K562 (cell line): ENCODE measurements around the gene ULBP2. TPM values are rescaled to one million over a fixed set of nuclear protein-coding genes. Genes with fewer than 3 reads are reported as not detected.

Experiments used
- ADNP ChIP-seq: fragments of 200-800 bp; sonication (Bioruptor generic); IDR thresholded peaks from 2 replicates; pipeline ENCODE4 v1.6.1; 2016; ENCODE audit warnings: missing genetic modification characterization, missing compliant biosample characterization
- AFF4 ChIP-seq: sonication (generic); formaldehyde crosslinking; IDR thresholded peaks from 2 replicates; pipeline ENCODE4 v1.8.0; 2023; ENCODE audit warnings: mild to moderate bottlenecking, missing genetic modification reagents
- ATF7 ChIP-seq: fragments of 450-650 bp; IDR thresholded peaks from 2 replicates; pipeline ENCODE4 v1.7.1; 2014; ENCODE audit warnings: mild to moderate bottlenecking, moderate library complexity
- E2F8 ChIP-seq: fragments of 450-650 bp; IDR thresholded peaks from 2 replicates; pipeline ENCODE4 v1.7.1; 2018; ENCODE audit warnings: mild to moderate bottlenecking, low read depth; ENCODE audit not compliant: partially characterized antibody
- FOSL1 ChIP-seq: fragments of 200-800 bp; sonication (Bioruptor generic); conservative IDR thresholded peaks from 2 replicates; pipeline ENCODE4 v1.6.1; 2016; ENCODE audit warnings: missing genetic modification characterization, missing compliant biosample characterization
- FOXP1 ChIP-seq: sonication (generic); formaldehyde crosslinking; IDR thresholded peaks from 2 replicates; pipeline ENCODE4 v1.8.0; 2022; ENCODE audit warnings: mild to moderate bottlenecking, missing genetic modification reagents
- HOXB6 ChIP-seq: fragments of 250-450 bp; sonication (Bioruptor Pico); IDR thresholded peaks from 2 replicates; pipeline ENCODE4 v1.5.1; 2022; ENCODE audit warnings: mild to moderate bottlenecking, borderline replicate concordance
- POLR2AphosphoS2 ChIP-seq: IDR thresholded peaks from 2 replicates; pipeline ENCODE4 v1.6.1; 2012; ENCODE audit warnings: low read length, improper control_type of control experiment
- SRSF9 ChIP-seq: fragments of 200-400 bp; formaldehyde crosslinking; IDR thresholded peaks from 2 replicates; pipeline ENCODE4 v1.6.1; 2017; ENCODE audit warnings: low read depth, low read length, borderline replicate concordance
- TBL1XR1 ChIP-seq, 2 experiments: IDR thresholded peaks; 2 replicates each; pipeline ENCODE4 v1.6.1; 2012; ENCODE audit warnings: improper control_type of control experiment in 2 of 2, low read length in 2 of 2, mild to moderate bottlenecking in 1 of 2
- TCFL5 ChIP-seq: fragments of 250-450 bp; sonication (Bioruptor Pico); conservative IDR thresholded peaks from 2 replicates; pipeline ENCODE4 v1.6.1; 2021; ENCODE audit warnings: mild to moderate bottlenecking, moderate library complexity, matching md5 sums
- USF1 ChIP-seq: sonication (generic); formaldehyde crosslinking; IDR thresholded peaks from 2 replicates; pipeline ENCODE4 v1.9.0; 2022; ENCODE audit warnings: mild to moderate bottlenecking, missing genetic modification reagents
- ZBTB12 ChIP-seq: fragments of 250-450 bp; sonication (Bioruptor Pico); IDR thresholded peaks from 2 replicates; pipeline ENCODE4 v1.4.0; 2020
- ZKSCAN3 ChIP-seq: fragments of 250-450 bp; sonication (Bioruptor Pico); IDR thresholded peaks from 2 replicates; pipeline ENCODE4 v1.4.0; 2020
- ZNF134 ChIP-seq: fragments of 250-450 bp; sonication (Bioruptor Pico); conservative IDR thresholded peaks from 2 replicates; pipeline ENCODE4 v1.4.0; 2020
- ZZZ3 ChIP-seq: fragments of 450-650 bp; IDR thresholded peaks from 2 replicates; pipeline ENCODE4 v1.6.1; 2016; ENCODE audit warnings: antibody characterized with exemption, mild to moderate bottlenecking, moderate library complexity
- polyA plus RNA-seq, 8 experiments: library from polyadenylated mRNA; depleted of rRNA in 4 of 8; stranded (reverse) in 5 of 8; unstranded in 3 of 8; fragments of >200 nt; fragmentation: Nextera tagmentation in 2 of 8; fragmentation: Illumina TruSeq in 1 of 8; extraction: Ambion mirVana in 2 of 8; extraction: Trizol in 1 of 8; gene quantifications; 2 replicates each; pipeline versions ENCODE4 v1.2.1 to v1.2.3, GENCODE V29; 2011 to 2014; ENCODE audit warnings: inconsistent platforms in 1 of 8, missing spikeins in 1 of 8
- total RNA-seq, 7 experiments: library from RNA; depleted of rRNA in 6 of 7; stranded (reverse); fragments of >200 nt in 6 of 7; fragmentation: Illumina TruSeq in 2 of 7; extraction: Trizol in 2 of 7; gene quantifications; 2 replicates each; pipeline versions ENCODE4 v1.2.1 to v1.2.3, GENCODE V29; 2011 to 2021; ENCODE audit warnings: low replicate concordance in 1 of 7

ULBP2 gene
- total and polyA plus RNA-seq, 9 of the 15 experiments (the other 6 are each of a cell fraction or from before 2014, with no cell fraction given) = 0.50 to 5.3 (median 1.2) TPM

- TF ChIP-seq USF1 (peak; percentile 45), POLR2AphosphoS2 (no peak), ZNF134 (CRISPR knock-in tag) (no peak), ADNP (tag) (no peak), HOXB6 (CRISPR knock-in tag) (no peak), ZKSCAN3 (no peak), ATF7 (peak; percentile 74), E2F8 (no peak), AFF4 (peak; percentile 45; the same call in 1 of the 2 replicates), ZZZ3 (no peak), FOXP1 (CRISPR knock-in tag) (peak; percentile 87; the same call in 1 of the 2 replicates), TBL1XR1 (IDR thresholded peaks at IDR 0.05; ENCODE audit: low read length in 2 of 2) (no peak), ZBTB12 (CRISPR knock-in tag) (peak; percentile 35; the same call in 1 of the 2 replicates), FOSL1 (tag) (peak; percentile 63; the same call in 1 of the 2 replicates), SRSF9 (no peak), TCFL5 (CRISPR knock-in tag) (no peak)
Observed at GRCh38 chr6:149941583-149942460, at the start of gene ULBP2 (continued).
